GM18519 (cell line): ENCODE data around the gene CD6.

Source experiments
- ATAC-seq: cut with Tn5 transposase; IDR thresholded peaks from one replicate; pipeline ENCODE4 v1.9.1; 2021; ENCODE audit warnings: mild to moderate bottlenecking, moderate library complexity; ENCODE audit not compliant: unreplicated experiment, low FRiP score

CD6 gene

GRCh38 chr11:61007956-61008896 is 36.7 kb downstream of the CD6 start:
- no peak for ATAC-seq

GRCh38 chr11:61008971-61009370 is 37.5 kb downstream of the CD6 start:
- no peak for ATAC-seq

GRCh38 chr11:61009392-61010275 is 38.2 kb downstream of the CD6 start:
- no peak for ATAC-seq

DNA sequence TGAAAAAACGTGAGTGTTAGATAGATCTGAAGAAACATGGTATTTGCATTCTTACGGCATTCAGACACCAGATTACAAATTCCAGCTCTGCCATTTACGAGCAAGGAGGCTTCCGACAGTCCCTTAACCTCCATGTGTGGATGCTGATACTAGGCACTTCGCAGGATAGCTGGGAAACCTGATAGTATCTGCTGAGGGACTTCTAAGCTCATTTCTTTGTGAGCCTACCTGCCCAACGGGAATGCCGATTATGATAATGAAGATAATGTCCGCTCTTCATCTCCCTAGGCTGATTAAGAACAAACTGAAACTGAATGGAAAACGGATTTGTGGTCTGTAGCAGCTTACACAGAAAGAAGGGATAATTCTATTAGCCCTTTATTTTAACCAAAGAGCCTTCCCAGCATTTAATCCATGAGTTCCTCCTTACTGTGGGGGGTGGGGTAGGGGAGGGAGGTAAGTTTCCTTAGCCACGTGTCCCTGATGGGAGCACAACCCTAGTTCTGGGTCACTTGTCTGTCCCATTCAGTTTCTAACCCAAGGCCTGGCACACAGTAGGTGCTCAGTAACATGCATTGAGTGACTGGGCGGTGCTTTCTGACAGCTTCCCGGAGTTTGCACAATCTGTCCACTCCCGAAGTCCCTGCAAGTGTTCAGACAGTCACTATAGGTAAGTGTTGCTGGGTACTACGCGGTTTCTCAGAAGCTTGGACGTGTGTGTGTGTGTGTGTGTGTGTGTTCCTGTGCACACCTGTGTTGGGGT is 39.2 kb downstream of the CD6 start:
- ATAC-seq = no peak

DNA sequence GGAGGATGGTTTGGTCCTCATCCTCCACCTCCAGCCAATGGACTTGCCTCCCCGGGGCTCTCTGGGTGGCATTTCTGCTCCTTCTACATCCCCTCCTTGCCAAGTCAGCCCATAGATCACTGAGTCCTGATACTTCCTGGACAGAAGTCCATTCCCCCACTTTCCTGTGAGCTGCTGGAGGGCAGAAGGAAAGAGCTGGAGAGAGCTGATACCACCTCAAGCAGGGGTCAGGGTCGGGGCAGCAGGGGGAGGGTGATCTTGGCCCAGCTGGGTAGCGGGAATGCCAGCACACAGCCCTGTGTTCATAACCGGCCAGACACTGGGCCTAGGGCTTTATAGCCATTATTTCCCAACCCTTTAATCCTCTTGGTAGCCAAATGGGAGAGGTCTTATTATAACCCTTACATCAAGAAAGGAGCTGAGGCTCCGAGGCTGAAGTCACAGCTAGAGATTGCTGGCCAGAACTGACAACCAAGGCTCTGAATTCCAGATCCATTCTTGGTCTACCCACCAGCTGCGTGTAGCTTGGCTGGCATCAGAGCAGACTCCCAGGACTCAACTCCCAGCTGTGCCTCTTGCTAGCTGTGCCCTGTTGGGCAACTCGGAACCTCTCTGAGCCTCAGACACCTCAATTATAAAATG is 39.9 kb downstream of the CD6 start:
- no peak for ATAC-seq

DNA sequence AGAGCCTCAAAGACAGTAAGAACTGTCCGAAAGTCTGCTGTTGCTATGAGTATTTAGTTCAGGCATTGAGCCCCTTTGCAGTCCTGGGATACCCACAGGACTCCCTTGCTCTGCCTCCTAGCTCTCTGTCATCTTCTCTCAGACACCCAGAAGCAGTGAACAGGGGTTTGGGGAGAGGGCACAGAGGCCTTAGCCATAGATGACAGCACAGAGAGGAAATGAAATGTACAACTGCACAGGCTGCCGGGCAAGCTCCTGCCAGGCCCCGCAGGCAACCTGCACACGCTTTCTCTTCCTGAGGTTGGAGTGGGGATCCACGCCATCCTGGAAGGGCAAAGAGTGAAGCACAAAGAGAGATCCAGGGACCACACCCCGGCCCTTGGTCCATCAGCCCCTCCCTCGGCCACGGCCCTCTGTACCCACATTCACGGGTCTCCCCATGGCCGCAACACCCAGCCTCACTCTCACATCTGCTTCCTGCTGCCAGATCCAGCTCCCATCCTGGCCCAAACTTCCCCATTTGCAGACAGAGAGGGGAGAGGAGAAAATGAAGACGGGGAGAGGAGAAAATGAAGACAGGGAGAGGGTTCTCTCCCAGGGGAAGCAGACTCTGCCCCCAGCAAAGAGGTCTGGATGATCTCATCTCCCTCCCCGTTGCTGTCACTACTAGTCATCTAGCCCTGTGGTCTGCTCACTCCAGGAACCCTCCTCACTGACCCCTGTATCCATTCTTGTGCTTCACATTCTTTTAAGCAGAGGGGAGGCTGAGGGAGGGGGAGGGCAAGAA is 40.7 kb downstream of the CD6 start:
- ATAC-seq = no peak

GRCh38 chr11:61012737-61013215 is 41.3 kb downstream of the CD6 start:
- no peak for ATAC-seq

DNA sequence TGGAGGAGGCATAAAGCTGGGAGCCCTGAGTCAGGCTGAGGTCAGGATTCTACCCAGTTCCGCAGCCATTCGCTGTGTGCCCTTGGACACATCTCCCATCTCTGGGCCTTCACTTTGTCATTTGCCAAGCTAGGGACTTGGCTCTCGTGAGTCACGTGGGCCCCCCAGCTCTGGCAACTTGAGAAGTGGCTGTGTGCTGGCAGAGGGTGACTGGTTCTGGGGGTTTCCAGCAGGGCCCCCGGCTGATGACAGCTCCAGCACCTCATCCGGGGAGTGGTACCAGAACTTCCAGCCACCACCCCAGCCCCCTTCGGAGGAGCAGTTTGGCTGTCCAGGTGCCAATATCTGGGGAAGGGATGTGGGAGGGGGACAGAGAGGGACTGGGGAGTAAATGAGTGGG is 46.6 kb downstream of the CD6 start:
- ATAC-seq = no peak

DNA sequence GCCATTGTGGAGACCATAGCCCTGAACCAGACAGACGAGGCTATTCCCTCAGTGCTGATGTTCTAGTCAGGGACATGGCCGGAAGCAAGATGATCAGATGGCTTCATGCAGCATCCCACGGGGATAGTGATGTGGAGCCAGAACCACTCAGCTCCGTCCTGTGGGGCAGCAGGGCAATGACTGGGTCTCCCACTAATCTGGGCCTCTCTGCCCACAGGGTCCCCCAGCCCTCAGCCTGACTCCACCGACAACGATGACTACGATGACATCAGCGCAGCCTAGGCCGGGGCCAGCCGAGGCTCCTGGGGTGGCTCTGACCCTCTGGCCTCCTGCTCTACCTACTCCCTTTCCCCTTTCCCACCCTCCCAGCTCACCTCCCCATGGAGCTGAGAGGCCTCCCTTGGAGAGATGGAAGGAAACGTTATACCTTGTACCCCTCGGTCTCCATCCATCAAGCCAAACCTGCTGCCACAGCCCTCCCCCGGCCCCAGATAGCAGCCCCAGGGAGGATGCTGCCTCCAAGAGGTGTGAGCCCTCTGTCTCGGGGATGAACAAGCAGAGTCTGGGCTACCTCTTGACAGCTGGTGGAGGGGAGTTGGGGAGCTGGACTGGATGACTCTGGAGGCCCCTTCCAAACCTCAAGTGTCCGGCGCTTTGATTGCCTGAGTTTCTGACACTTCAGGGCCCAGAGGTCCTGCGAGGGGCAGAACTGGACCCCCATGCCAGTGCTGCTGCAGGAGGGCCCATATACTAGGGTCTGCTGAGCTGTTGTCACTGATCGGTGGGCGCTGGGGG is 47.8 kb downstream of the CD6 start:
- no peak for ATAC-seq

DNA sequence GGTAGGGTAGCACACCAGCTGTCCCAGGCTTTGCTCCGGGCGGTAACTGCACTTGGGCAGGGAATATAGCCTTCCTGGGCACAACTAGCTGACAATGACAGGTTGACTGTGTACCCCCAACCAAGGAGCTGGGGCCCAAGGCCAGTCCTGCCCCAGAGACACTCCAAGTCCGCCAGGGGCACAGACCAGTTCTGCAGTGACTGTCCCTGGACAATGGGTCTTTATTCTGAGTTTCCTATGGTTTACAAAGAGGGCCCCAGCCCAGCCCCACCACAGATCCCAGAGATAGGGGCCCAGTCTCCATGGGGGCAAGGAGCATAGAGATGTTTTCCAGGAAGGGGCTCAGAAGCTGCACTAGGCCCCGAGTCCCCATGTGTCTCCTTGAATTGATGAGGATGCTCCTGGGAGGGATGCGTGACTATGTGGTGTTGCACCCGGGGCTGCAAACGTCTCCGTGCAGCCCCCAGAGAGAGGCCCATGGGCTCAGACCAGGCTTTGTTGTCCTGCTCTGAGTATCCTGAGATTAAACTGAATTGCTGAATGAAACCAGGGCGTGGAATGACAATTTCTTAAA is 48.4 kb downstream of the CD6 start:
- ATAC-seq = no peak

DNA sequence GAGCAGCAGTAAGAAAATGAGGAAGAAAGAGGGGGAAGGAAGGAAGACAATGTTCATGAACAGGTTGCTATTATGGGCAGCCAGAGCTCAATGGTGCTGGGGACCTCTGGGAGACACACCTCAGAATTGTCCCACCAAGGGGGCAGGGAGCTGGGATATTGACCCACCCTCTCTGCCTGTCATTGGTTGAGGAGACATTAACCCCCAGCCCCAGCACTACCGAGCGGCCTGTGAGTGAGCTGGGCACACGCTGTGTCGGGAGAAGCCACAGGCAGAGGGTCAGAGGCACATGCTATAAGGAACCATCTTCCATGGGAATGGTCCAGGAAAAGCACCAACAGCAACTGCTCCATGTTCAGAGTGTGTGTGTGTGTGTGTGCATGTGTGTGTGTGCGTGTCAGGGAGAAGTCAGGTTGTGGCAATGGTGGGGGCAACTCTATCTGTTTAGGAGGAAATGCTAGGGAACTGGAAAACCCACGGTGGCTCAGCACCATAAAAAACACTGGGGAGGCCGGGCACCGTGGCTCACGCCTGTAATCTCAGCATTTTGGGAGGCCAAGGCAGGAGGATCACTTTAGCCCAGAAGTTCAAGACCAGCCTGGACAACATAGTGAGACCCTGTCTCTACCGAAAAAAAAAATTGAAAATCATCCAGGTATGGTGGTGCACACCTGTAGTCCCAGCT is 49.2 kb downstream of the CD6 start:
- ATAC-seq = no peak

GRCh38 chr11:61021661-61022212 is 50.3 kb downstream of the CD6 start:
- no peak for ATAC-seq

- ATAC-seq = no peak
Measured at GRCh38 chr11:61022311-61023085, 51.0 kb downstream of the CD6 start.

DNA sequence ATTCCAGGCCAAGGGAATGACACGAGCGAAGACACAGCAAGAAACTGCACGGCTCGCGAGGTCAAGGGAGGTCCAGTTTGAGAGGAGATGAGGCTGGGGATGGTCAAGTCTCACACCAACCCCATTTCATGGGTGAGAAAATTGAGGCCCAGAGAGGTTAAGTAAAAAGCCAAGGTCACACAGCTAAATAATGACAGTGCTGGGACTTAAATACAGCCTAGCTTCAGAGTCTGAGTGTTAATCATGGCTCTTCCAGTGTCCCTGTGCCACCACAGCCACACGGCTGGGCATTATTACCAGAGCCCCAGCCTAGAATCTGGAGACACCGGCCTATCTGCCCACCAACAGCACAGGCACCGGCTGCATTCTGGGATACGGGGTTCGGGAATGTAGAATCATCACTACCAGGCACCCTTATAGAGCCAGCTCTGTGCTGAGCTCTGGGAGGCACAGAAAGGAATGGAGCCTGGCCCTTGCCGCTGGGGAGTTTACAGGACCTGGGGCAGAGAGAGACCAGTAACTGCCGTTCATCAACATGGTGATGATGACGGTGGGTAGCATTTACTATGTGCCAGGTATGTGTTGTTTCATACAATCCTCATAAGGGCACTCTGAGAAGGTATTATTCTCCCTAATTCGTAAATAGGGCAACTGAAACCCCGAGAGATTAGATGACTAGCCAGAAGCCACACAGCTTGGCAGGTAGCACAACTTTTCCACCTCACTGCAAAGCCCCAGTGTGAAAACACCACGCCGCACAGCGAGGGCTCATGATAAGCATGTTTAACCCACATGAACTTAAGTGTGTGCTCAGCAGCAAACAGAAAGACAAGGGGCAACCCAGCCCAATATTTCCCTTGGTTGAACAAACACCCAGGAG is 51.8 kb downstream of the CD6 start:
- ATAC-seq = no peak

DNA sequence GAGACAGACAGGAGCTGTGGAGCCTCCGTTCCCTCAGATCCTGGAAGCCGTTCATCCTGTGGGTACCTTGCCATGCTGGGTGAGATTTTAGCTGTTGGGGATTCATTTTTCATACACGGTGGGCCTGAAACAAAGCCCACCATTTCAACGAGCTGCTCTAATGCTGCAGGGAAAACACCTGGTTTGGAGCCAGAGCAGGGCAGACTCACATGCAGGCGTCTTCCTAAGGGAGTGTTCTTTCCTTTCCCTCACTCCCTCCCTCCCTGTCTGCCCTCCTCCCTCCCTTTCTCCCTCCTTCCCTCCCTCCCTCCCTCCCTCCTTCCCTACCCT is 52.5 kb downstream of the CD6 start:
- no peak for ATAC-seq
